ENCODE measurements around the gene DYNC1H1. TPM values are rescaled to one million over a fixed set of nuclear protein-coding genes. Genes with fewer than 3 reads are reported as not detected.

DYNC1H1 gene
- total and polyA plus RNA-seq, 7 donors = 117 to 634 (median 332) TPM

- Histone ChIP-seq H3K4me1 (no peaks in the 10 kb centered on the region), H3K36me3 (ENCODE audit: insufficient read depth in 1 of 2, low read depth in 1 of 2) (peaks cover 22 to 100% of the 10 kb centered on the region in 2 donors), H3K4me3 (no peak overlapping the region), H3K27ac (no peak overlapping the region), H3K27me3 (ENCODE audit: insufficient read depth in 3 of 3, low read length in 2 of 3) (no peaks in the 10 kb centered on the region), H3K9me3 (no peaks in the 10 kb centered on the region)
- intact Hi-C loops (cut with DNase I) = no loop called here
- WGBS, 3 donors = 94 to 96% (median 96%) methylated on average over 16 of the region's 16 CpGs
- TF ChIP-seq CTCF (IDR thresholded peaks at IDR 0.05) = no peak
- ATAC-seq (peak in 3 of 4 donors; percentile 35 to 82 (median 70)), DNase-seq (no peak)
These were observed 50.8 kb downstream of the DYNC1H1 start for GRCh38 chr14:102015045-102015685.

DNA sequence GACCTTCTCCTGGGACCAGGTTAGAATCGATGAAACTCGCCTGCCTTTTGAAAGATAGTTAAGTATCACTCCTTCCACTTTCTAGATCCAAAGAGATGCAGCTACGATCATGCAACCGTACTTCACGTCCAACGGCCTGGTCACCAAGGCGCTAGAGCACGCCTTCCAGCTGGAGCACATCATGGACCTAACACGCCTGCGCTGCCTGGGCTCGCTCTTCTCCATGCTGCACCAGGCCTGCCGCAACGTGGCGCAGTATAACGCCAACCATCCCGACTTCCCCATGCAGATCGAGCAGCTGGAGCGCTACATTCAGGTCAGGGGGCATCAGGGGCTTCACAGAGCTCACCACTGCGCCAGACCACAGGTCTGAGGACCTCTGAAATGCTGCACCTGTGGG lies 51.4 kb downstream of the DYNC1H1 start:
- peaks cover 22 to 100% of the 10 kb centered on the region in 2 donors for H3K36me3 ChIP-seq (ENCODE audit: insufficient read depth in 1 of 2, low read depth in 1 of 2)

DNA sequence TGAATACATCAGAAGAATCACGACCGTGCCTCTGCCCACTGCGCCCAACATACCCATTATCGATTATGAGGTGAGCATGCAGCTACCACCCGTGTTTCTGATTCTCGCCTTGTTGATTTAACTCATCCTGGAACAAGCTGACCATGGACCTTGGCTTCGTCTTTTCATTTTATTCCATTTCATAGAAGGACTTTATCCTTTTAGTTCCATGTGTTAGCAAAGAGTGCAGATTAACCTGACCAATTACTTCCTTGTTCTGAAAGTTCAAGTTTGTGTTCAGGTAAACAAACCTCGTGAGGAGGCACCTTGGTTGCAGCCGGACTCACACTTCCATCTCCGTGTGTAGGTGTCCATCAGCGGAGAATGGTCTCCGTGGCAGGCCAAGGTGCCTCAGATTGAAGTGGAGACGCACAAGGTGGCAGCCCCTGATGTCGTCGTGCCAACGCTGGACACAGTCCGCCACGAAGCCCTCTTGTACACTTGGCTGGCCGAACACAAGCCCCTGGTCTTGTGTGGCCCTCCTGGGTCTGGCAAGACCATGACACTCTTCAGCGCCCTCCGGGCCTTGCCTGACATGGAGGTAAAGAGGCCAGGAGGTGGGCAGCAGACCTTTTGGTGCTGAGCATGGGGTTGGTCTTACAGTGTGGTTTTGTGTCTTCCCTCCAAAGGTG lies 52.2 kb downstream of the DYNC1H1 start:
- ATAC-seq = no peak
- intact Hi-C loops (cut with DNase I) = no loop called here
- 95 to 96% (median 96%) methylated on average over 21 of the region's 21 CpGs for WGBS, 3 donors

More for the DNA sequence above, 51.4 kb downstream of the DYNC1H1 start:
- Histone ChIP-seq H3K4me3 (no peak overlapping the region), H3K27me3 (ENCODE audit: insufficient read depth in 3 of 3, low read length in 2 of 3) (no peaks in the 10 kb centered on the region), H3K27ac (no peak overlapping the region), H3K4me1 (no peaks in the 10 kb centered on the region), H3K9me3 (no peaks in the 10 kb centered on the region)
- WGBS, 3 donors = 94 to 99% (median 96%) methylated on average over 19 of the region's 19 CpGs
- peak in 1 of 4 donors; percentile 13 for ATAC-seq
- intact Hi-C loops (cut with DNase I) = no loop called here
- DNase-seq = no peak
- no peak for TF ChIP-seq CTCF (IDR thresholded peaks at IDR 0.05)

DNA sequence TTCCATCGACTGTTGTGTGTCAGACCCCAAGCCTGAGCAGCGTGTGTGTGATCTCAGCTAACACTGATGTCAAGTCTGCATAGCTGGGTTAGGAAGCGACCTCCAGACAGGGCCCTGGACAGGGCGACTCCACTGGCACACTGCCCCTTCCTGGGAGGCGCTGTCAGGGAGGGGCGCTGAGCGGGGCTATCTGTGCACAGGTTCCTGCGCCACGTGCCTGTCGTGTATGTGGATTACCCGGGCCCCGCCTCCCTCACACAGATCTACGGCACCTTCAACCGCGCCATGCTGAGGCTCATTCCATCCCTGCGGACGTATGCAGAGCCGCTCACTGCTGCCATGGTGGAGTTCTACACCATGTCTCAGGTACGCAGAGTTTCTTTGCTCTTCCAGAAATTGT lies 53.9 kb downstream of the DYNC1H1 start:
- H3K27me3 ChIP-seq (ENCODE audit: insufficient read depth in 3 of 3, low read length in 2 of 3) = no peaks in the 10 kb centered on the region
- no peaks in the 10 kb centered on the region for H3K4me1 ChIP-seq
- no peak for ATAC-seq
- intact Hi-C loops (cut with DNase I) = no loop called here
- no peak for TF ChIP-seq CTCF (IDR thresholded peaks at IDR 0.05)
- no peak overlapping the region for H3K27ac ChIP-seq
- H3K4me3 ChIP-seq = no peak overlapping the region
- no peak for DNase-seq
- no peaks in the 10 kb centered on the region for H3K9me3 ChIP-seq
- 93 to 95% (median 95%) methylated on average over 19 of the region's 19 CpGs for WGBS, 3 donors
- peaks cover 22 to 100% of the 10 kb centered on the region in 2 donors for H3K36me3 ChIP-seq (ENCODE audit: insufficient read depth in 1 of 2, low read depth in 1 of 2)

More for the DNA sequence above, 52.2 kb downstream of the DYNC1H1 start:
- Histone ChIP-seq H3K4me1 (no peaks in the 10 kb centered on the region), H3K4me3 (no peak overlapping the region), H3K36me3 (ENCODE audit: insufficient read depth in 1 of 2, low read depth in 1 of 2) (peaks cover 26 to 100% of the 10 kb centered on the region in 2 donors), H3K27ac (no peak overlapping the region), H3K27me3 (ENCODE audit: insufficient read depth in 3 of 3, low read length in 2 of 3) (no peaks in the 10 kb centered on the region), H3K9me3 (no peaks in the 10 kb centered on the region)
- TF ChIP-seq CTCF (IDR thresholded peaks at IDR 0.05) = no peak
- no peak for DNase-seq

Measured in psoas muscle (tissue), 8 donors.